Gastrocnemius medialis (tissue), 4 donors: ENCODE data around the gene NAV1.

Experiments
- POLR2A ChIP-seq, 2 donors: fragments of 450-650 bp; IDR thresholded peaks; one replicate each; pipeline ENCODE4 v1.6.1; 2017; ENCODE audit warnings: antibody characterized with exemption in 2 of 2, mild to moderate bottlenecking in 2 of 2, moderate library complexity in 2 of 2
- TF ChIP-seq, protein P1 (sequence below), 5 experiments: fragments of 450-650 bp in 3 of 5; fragments of 200-600 bp in 2 of 5; sonication (generic) in 2 of 5; IDR thresholded peaks in 4 of 5; conservative IDR thresholded peaks in 1 of 5; 1 replicate in 4 of 5; 2 replicates in 1 of 5; pipeline ENCODE4 v1.5.1; 2016 to 2019; ENCODE audit warnings: antibody characterized with exemption in 5 of 5, mild to moderate bottlenecking in 3 of 5, moderate library complexity in 3 of 5

DNA sequence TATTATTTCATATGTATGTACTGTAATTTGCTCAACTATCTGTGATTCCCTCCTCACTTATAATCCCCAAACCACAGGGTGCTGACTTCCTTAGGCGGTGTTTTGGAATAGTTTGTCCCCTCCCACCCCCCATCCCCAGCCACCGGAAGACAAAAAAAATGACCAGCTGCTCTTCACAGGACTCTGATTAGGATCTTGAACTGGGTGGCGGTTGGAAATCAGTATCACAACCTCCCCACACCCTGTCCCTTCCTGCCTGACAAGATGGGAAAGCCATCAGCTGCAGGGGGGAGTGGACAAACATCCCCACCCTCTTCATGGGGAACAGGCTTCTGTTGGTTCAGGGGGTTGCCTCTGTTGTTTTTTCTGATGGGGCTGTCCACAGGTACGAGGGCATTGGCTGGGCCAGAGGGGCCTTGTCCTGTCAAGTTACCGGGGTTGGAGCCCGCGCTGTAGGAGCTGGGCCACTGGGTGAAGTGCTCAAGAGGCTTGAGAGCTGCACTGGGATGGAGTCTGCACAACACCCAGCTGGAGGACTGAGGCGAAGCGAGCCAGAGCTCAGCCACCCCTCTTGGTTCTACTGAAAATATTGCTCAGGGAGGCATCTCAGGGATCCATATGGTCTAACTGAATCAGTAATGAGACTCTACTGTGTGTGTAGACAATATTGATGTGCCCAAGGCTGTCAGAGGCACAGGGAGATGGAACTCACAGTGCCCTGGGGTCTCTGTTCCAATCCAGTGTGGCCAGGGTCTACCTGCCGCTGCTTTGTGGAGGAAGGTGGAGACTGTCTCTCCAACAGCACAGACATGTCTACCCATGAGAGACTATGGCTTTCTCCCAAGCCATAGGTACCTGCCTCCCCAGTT is 28.2 kb downstream of the NAV1 start:
- TF ChIP-seq, protein P1, sequence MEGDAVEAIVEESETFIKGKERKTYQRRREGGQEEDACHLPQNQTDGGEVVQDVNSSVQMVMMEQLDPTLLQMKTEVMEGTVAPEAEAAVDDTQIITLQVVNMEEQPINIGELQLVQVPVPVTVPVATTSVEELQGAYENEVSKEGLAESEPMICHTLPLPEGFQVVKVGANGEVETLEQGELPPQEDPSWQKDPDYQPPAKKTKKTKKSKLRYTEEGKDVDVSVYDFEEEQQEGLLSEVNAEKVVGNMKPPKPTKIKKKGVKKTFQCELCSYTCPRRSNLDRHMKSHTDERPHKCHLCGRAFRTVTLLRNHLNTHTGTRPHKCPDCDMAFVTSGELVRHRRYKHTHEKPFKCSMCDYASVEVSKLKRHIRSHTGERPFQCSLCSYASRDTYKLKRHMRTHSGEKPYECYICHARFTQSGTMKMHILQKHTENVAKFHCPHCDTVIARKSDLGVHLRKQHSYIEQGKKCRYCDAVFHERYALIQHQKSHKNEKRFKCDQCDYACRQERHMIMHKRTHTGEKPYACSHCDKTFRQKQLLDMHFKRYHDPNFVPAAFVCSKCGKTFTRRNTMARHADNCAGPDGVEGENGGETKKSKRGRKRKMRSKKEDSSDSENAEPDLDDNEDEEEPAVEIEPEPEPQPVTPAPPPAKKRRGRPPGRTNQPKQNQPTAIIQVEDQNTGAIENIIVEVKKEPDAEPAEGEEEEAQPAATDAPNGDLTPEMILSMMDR (IDR thresholded peaks at IDR 0.05 in 4 of 5, conservative IDR thresholded peaks at IDR 0.05 in 1 of 5) = no peak
- TF ChIP-seq POLR2A (IDR thresholded peaks at IDR 0.05) = no peak
